HUDEP-2 (cell line): ENCODE data around the gene NGFR.
A peak's percentile ranks its signal among the peaks of the same experiment; 100 is the strongest.

Experiments
- DNase-seq, 76 experiments: peaks; one replicate each; lab custom pipeline; 2025; ENCODE audit not compliant: unreplicated experiment in 76 of 76; lab: John Stamatoyannopoulos, UW

The NGFR gene, protein sequence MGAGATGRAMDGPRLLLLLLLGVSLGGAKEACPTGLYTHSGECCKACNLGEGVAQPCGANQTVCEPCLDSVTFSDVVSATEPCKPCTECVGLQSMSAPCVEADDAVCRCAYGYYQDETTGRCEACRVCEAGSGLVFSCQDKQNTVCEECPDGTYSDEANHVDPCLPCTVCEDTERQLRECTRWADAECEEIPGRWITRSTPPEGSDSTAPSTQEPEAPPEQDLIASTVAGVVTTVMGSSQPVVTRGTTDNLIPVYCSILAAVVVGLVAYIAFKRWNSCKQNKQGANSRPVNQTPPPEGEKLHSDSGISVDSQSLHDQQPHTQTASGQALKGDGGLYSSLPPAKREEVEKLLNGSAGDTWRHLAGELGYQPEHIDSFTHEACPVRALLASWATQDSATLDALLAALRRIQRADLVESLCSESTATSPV

DNA sequence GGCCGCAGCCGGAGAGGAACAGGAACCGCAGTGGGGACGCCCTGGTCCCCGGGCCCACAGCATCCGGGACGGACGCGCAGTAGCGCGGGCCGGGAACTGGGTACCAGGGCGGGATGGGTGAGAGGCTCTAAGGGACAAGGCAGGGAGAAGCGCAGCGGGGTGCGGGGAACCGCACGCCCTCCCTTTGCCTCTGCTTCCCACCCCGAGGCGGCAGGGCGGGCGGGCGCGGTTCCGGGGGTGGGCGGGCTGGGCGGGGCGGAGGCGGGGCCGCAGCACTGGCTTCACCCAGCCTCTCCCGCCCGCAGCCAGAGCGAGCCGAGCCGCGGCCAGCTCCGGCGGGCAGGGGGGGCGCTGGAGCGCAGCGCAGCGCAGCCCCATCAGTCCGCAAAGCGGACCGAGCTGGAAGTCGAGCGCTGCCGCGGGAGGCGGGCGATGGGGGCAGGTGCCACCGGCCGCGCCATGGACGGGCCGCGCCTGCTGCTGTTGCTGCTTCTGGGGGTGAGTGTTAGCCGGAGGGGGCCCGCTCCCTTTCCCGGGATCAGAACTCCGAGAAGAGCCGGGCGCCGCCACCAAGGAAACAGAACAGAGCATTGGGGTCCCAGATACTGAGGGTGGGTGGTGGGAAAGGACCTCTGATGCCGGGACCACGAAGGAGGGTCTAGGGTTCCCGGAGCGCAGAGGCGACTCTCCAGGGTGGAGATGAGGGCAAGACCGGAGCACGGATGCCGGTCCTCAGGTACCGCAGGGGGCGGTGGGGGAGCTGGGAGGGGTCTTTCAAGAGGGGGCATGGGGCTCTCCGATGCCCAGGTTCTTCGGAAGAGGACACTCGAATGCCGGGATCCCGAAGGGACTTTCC, at the start of gene NGFR:
TSS of gene NGFR (plus strand) at position 308 of the 856 bp plus-strand sequence. CDS start at position 433, 125 bp downstream.
- DNase-seq = peak in 24 of 76 experiments; percentile 2 to 57 (median 18)

DNA sequence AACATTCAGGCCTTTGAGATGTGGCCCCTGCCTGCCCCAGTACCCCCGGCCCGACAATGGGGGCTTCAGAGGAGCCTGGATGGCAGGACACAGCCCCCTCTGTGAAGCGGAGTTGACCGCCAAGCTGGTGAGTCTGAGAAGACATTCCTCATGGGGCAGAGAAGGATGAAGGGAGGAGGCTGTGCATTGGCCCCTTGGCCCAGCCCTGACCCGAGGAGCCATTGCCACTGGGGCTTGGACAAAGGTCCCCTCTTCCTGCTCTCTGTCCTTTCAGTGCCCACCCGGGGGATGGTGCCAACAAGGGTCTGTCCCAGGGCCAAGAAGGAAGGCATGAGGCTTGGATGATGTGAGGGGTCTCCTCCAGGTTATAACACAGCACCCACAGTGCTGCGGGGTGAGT, 49.5 kb upstream of the NGFR start:
- DNase-seq = no peak

DNA sequence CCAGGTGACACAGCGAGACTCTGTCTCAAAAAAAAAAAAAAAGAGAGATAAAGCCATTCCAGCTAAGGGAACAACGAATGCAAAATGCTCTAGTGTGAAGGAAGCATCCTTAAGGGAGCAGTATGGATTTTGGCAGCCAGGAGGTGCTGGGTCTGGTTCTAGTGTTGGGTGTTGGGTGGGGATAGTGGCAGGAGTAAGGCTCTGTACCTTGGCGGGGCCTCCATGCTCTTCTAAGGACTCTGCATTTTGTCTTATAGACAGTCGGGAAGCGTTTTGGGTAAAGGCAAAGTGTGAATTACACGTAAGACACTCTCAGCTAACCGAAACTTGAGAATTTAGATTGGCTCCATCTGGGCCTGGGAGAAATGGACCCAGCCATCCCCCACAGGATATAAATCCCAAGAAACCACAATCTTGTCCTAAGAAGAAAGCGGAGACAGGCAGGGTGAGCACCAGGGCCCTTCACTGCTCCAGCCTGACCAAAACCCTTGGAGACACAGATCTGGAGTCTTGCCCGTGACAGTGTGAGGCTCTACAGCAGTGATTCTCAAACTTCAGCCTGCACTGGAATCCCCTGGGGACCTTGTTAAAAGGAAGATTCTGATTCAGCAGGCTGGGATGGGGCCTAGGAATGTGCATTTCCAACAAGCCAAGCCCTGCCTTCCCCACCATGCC, 47.3 kb upstream of the NGFR start:
- no peak for DNase-seq

DNA sequence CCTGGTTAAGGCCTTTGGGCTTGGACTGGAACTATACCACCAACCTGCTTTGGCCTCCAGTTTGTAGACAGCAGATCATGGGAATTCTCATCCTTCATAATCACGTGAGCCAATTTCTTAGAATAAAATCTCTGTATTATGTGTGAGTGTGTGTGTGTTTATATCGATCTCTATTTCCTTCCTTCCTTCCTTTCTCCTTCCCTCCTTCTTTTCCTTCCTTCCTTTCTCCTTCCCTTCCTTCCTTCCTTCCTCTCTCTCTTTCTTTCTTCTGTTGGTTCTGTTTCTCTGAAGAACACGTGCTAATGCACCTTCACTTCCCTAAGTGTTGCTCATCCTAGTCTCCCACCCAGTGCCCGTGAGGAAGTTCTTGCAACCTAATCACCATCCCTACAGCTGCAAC, 44.9 kb upstream of the NGFR start:
- no peak for DNase-seq

DNA sequence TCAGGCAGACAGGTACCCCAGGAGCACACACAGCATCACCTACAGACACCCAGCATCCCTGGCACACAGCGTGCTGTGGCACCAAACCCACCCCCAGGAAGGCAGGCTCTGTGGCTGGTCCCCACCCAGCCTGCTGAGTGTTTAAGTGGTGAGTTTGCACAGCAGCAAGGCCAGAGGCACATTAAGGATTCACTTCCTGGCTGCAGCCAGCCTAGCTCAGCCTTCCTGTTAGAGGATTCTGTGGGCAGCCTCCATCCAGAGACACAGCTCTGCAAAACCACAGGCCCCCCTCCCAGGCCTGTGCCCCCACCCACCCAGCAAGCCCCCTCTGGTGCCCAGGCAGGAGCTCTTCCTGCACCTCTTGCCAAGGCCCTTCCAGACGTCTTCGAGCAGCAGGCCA, 44.4 kb upstream of the NGFR start:
- DNase-seq = no peak

DNA sequence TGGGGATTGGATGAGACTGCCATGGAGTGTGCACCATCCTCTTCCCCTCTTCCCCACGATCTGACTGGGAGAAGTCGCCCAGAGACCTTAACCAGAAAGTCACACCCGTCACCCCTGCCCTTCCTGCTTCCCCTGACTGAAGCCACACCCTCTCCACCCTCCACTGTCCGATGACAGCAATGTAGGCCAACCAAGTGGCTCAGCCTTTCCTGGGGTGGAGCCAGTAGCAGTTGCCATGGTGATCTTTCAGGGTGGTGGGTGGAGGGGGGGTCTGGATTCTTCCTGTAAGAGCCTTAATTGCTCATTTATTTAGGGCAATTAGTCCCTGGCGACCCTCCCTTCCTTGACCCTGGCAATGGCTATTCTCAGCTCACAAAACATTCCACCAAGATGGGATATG, 42.9 kb upstream of the NGFR start:
- peak in 1 of 76 experiments; percentile 10 for DNase-seq

DNA sequence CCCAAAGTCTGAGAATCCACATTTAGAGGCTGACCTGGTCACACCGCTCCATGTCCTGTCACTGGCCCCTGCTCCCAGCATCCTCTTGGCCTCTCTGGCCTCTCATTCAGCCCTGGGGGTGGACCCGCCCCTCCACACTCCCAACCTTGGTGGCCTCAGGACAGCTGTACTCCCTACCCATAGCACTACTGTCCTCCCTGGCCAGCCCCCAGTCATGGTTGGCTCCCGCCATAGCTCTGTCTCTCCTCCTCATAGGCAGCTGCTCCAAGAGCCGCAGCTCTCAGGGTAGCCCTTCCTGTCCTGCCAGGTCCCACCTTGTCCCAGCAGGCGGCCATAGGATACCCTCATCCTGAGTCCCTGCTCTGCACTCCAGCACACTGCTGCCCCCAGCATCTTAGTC, 42.4 kb upstream of the NGFR start:
- no peak for DNase-seq

DNA sequence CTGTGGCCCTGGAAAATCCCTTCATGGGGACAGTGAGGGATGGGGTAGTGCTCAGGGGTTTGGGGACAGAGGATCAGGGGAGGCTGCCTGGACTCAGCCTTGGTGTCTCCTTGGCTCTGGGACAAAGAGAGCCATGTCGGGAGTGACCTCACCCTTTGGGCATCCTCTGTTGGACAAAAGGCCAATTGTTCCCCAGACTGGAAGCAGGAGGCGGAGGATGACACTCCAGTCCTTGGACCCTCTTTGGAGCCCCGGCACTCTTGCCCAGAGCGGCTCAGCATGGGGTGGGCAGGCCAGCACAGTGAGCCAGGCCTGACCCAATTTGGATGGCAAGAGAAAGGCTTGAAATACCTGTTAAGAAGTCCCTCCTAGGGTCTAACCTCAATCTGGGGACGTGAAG, 41.0 kb upstream of the NGFR start:
- no peak for DNase-seq

DNA sequence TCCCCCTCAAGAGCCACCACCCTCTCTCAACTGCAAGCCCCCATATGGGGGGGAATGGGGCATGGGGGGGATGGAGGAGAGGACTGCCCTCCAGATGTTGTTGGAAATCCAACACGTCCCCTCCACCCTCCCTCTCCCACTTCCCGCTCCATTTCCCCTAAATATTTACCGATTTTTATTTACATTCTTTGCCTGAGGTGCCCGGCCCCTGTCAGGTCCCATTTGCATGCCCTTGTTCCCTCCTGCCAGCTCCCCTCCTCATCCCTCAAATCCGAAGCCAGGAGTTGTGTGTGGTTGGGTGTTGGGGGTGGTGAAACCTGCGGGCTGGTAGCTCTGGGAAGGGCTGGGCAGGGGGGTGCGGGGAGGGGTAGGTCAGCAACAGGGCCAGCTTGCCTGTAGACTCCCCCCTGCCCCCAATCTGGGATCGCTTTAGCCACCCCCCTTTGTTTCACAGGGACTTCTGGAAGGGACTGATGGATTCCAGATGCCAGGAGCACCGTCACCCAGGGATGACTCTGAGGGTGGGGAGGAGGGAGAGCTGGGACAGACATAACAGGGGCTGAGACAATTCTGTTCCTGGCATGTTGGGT, 39.7 kb upstream of the NGFR start:
- DNase-seq = no peak

DNA sequence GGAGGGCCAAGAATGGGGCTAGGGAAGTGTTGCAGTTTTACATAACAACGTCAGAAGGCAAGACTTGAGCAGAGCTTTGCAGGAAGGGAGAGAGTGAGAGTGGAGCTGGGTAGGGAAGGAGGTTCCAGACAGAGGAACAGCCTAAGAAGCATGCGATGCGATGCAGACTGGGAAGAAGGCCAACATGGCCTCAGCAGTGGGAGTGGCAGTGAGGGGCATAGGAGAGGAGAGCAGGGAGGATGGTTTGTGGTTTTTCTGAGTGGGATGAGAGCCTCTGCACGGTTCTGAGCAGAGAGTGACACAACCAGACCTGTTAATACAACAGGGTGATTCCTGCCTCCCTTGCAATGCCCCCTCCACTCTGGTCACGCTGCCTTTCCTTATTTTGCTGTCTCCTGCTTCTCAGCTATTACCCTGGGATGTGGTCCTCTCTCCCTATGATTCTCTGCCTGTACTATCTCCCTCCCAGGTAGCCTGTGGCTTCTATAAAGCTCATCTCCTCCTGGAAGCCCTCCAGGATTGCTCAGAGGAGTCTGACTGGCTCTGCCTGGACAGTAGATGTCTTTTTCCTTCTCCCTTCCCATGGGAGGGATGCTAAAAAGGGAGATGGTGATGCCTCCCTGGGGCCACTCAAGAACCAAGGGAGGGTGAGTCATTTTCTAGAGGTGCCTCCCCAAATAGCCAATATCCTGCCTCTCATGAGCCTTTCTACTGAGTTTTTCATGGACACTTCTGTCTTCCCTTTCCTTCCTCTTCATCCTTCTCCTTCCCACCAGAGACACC, 38.7 kb upstream of the NGFR start:
- peak in 57 of 76 experiments; percentile 7 to 82 (median 30) for DNase-seq

DNA sequence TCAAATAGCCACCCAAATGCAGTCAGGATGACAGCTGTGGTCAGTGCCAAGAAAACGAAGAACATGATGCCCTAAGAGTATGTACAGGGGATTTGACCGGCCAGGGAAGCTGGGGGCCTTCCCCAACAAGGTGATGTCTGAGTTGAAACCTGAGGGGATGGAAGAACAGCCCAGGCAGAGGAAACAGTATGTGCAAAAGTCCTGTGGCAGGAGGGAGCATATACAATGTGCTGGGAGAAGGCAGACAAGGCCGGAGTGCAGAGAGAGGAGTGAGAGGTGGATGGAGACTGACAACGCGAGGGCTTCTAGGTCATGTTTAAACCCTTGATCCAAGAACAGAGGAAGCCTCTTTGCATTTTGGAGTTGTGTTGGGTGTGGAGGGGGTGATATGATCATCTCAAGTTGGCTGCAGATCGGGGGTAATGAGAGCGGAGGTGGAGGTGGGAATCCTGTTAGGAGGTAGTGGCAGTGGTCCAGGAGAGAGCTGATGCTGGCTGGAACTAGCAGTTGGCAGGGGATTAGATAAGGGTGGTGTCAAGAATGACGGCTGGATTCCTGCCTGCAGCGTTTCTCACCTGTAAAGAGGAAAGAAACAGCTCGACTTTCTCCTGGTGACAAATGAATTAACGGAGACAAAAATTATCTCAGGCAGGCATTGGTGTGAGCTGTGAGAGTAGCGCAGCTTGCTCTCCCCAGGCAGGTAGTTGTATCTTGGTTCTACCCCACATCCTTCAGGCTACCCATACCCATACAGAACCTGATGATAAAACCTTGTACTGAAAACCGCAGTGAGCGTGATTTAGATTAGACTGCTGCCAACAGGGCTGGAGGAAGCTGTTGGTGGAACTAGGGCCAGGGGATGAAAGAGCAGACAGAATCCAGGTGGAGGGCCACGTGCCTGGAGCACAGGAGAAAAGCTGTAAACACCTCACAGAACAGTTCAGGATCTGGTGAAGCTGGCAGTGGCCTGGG, 37.2 kb upstream of the NGFR start:
- no peak for DNase-seq

DNA sequence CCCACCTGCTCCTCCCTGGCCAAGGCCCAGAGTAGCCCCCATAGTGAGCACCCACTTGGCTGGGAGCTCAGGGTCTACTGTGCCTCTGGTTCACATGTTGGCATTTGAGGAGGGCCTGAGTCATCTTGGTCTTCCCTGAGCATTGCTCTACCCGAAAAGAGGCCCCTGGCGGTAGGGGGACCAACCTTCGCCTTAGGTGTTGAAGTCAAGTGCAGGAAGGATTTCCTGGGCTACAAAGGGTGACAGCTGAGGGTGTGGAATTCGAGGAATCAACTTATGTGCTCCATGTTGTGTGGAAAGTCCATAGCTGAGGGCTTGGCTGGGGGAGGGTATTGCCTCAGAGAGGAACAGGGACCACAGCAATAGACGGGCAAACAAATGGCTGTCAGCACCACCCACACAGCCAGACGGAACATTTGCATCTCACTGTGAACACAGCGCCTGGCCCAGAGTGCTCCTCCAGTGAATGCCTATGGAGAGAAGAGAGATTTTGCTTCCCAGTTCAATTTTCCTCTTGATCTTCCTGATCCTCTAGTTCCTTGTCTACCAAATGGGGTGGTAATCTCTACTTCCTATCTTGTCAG, 35.6 kb upstream of the NGFR start:
- no peak for DNase-seq

DNA sequence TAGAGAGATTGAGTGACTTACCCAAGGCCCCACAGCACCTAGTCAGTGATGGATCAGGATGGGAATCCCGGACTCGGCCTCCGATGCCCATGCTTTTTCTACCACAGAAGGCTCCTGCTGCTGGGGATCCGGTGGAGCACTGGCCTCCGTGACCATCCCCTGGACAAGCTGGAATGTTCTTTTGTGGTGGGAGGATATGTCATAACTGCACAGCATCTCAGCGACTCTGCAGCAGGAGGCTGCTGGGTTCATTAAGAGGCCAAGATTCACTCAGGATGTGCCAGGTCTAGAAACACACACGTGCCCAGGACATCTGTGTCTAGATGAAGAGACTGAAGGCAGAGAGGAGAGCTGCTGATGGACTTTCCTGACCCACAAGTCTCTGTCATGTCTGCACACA, 34.7 kb upstream of the NGFR start:
- DNase-seq = no peak

DNA sequence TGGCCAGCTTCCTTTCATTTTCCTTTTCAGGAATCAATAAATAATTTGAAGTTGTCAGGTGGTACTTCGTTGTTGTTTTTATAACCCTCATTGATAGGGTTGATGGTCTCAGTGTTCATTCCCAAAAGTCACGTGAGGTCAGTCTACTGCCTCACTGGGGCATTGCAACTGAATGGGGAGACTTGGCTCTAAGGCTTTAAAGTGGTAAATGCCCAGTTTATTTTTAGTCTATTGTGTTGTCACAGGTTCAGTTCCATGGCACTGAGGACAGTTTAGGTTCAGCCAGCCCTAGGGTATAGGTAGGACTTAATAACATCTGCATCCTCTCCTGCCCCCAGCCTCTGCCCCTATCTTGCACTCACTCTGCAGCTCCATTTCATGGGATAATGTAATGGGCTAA, 33.5 kb upstream of the NGFR start:
- no peak for DNase-seq

DNA sequence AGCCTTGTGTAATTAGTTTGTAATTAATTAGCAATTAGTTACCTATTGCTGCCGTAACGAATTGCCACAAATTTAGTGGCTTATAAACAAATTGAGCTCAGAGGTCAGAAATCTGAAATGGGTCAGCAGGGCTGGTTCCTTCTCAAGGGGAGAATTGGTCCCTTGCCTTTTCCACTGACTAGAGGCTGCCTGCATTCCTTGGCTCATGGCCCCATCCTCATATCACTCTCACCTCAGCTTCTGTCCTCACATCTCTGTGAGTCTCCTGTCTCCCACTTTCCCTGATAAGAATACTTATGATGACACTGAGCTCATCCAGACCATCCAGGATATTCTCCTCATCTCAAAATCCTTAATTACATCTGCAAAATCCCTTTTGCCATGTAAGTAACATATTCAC, 31.0 kb upstream of the NGFR start:
- DNase-seq = no peak

DNA sequence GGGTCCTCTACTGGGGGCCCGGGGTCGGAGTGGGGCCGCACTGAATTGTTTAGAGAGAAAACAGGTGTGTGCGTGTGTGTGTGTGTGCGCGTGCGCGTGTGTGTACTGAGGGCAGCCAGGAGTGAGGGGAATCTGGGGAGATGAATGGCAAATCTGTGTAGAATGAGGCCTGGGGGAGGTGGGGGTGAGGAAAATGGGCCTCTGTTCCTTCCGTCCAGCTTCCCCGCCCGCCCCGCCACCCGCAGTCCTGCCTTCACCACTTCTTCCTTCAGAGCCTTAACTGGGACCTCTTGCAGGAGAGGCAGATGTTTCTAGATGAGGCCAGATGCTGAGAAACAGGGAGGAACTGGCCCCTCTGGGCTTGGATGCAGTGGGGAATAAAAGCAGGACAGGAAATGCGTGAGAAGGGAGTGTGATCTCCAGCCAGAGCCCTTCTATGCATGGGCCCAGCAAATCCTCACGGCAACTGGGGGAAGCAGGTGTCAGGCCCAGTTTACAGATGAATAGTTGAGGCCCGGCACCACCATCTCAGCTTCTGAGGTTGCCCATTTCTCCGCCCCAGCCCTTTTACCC, 29.7 kb upstream of the NGFR start:
- no peak for DNase-seq

DNA sequence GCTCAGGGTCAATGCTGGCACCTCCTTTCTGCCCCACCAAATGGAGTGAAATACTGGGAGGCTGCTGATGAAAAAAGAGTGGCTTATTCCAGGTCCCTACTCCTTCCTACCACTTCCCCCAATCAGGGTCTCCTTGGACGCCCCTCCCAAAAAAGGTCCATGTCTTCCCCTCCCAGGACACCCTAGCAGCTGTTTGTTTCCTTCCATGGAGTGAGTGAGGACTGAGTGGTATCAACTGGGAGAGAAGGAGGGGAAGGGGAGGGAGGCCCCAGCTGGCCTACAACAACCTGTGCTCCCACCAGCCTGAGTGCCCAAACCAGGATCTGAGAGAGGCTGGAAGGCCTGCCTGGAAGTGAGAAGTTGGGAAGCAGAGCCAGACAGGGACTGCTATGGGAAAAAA, 28.7 kb upstream of the NGFR start:
- no peak for DNase-seq

DNA sequence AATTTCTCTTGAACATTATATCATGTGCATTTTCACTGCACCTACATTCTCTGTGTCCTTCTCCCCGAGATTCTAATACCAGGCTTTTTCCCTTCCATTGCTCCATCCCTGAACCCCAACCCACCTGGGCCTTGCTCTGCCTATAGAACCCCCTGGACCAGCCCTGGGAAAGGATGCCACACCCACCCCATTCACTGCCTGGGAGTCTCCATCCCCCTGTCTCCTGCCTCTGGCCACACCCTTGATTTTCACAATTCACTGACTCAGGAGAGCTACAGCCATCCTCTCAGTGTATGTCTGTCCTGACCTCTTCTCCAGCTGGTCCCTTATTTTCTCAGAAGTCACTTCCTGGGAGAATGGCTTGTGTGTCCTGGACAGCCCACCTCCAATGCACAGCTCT, 27.9 kb upstream of the NGFR start:
- no peak for DNase-seq
